ENCODE data around the gene ZNF710. TPM values are rescaled to one million over a fixed set of nuclear protein-coding genes. Genes with fewer than 3 reads are reported as not detected.

Gene ZNF710
- total and polyA plus RNA-seq, 9 of the 15 experiments (the other 6 are each of a cell fraction or from before 2014, with no cell fraction given) = 0.56 to 14.2 (median 5.2) TPM

GRCh38 chr15:90035840-90036230 is 34.7 kb downstream of the ZNF710 start:
- Histone ChIP-seq H3K9ac (ENCODE audit: insufficient read depth in 1 of 2, low read depth in 2 of 2, low read length in 2 of 2) (peak overlapping the region in 1 of 2 experiments; percentile 69; a peak in 1 of 4 replicates), H3K27ac (ENCODE audit: extremely low read depth, low read depth, low read length) (no peak overlapping the region), H3K4me1 (replicated peaks in 1 of 2; ENCODE audit: control insufficient read depth in 2 of 2, insufficient read depth in 2 of 2, low read length in 2 of 2) (peaks cover 40 to 62% of the 10 kb centered on the region in 2 experiments), H3K36me3 (ENCODE audit: control insufficient read depth, insufficient read depth, low read length) (no peaks in the 10 kb centered on the region), H3K9me3 (replicated peaks; ENCODE audit: control insufficient read depth, insufficient read depth, low read depth, low read length) (no peaks in the 10 kb centered on the region), H4K20me1 (replicated peaks; ENCODE audit: control insufficient read depth, insufficient read depth, low read length) (no peaks in the 10 kb centered on the region), H3K79me2 (ENCODE audit: control insufficient read depth, insufficient read depth, low read length) (no peaks in the 10 kb centered on the region; the same call in 2 of the 3 replicates), H3K4me2 (ENCODE audit: insufficient read depth, low read length) (no peak overlapping the region), H3K27me3 (ENCODE audit: control insufficient read depth in 2 of 2, insufficient read depth in 2 of 2, low read length in 2 of 2) (no peaks in the 10 kb centered on the region), H3K9me1 (ENCODE audit: control insufficient read depth, insufficient read depth, low read length) (no peaks in the 10 kb centered on the region), H2AFZ (ENCODE audit: low read depth, low read length) (peak overlapping the region; percentile 5; the same call in 1 of the 2 replicates), H3K4me3 (no peak overlapping the region)
- no peak for FAIRE-seq
- ATAC-seq = no peak
- 75% methylated on average over 7 of the region's 10 CpGs for WGBS (ENCODE audit: insufficient coverage, low coverage, missing lambda C conversion rate)
- TF ChIP-seq, protein P1, sequence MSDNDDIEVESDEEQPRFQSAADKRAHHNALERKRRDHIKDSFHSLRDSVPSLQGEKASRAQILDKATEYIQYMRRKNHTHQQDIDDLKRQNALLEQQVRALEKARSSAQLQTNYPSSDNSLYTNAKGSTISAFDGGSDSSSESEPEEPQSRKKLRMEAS (CRISPR knock-in tag; IDR thresholded peaks at IDR 0.05) = no peak
- no peak for TF ChIP-seq SMAD4 (CRISPR knock-in tag; conservative IDR thresholded peaks at IDR 0.05)
- 0 out of 2 replicates have a peak, but pooled peaks have one; percentile 1 for TF ChIP-seq ZBTB33 (CRISPR knock-in tag; IDR thresholded peaks at IDR 0.05)
- no peak for TF ChIP-seq PHF20 (IDR thresholded peaks at IDR 0.05; ENCODE audit: partially characterized antibody)
- TF ChIP-seq, protein P2, sequence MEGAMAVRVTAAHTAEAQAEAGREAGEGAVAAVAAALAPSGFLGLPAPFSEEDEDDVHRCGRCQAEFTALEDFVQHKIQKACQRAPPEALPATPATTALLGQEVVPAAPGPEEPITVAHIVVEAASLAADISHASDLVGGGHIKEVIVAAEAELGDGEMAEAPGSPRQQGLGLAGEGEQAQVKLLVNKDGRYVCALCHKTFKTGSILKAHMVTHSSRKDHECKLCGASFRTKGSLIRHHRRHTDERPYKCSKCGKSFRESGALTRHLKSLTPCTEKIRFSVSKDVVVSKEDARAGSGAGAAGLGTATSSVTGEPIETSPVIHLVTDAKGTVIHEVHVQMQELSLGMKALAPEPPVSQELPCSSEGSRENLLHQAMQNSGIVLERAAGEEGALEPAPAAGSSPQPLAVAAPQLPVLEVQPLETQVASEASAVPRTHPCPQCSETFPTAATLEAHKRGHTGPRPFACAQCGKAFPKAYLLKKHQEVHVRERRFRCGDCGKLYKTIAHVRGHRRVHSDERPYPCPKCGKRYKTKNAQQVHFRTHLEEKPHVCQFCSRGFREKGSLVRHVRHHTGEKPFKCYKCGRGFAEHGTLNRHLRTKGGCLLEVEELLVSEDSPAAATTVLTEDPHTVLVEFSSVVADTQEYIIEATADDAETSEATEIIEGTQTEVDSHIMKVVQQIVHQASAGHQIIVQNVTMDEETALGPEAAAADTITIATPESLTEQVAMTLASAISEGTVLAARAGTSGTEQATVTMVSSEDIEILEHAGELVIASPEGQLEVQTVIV (CRISPR knock-in tag; IDR thresholded peaks at IDR 0.05; ENCODE audit: borderline replicate concordance) = no peak
- TF ChIP-seq ZKSCAN3 (CRISPR knock-in tag; IDR thresholded peaks at IDR 0.05) = no peak
- TF ChIP-seq CHD2 (IDR thresholded peaks at IDR 0.05; ENCODE audit: low read depth, low read length) = no peak
- TF ChIP-seq XRCC5 (IDR thresholded peaks at IDR 0.05; ENCODE audit: low read depth, low read length) = no peak
- intact Hi-C loops (cut with micrococcal nuclease) = no loop called here
- in situ Hi-C loops (cut with MboI) = no loop called here
- CTCF ChIA-PET (ENCODE audit: low intra/inter-chr PET ratio) = no interaction called here
- BruUV-seq (replicated peaks) = no TSS peak
- POLR2A ChIA-PET = interaction anchor here (1.2 kb wide), 1 partner anchor 16 kb away, joined by 3 read pairs; no protein-coding TSS in a partner anchor
- DNase-seq (ENCODE audit: extremely low read depth in 1 of 4, low spot score in 3 of 4) = no peak

Measured in K562 (cell line).